KMS-11 (cell line): Measurements from ENCODE around the gene KRT1.

ENCODE experiments used
- H2AFZ ChIP-seq: fragments of 200-600 bp; sonication (generic); 2 replicates; pipeline ENCODE4 v1.6.1; 2016; ENCODE audit warnings: antibody characterized with exemption, mixed run types, low read depth
- H3K27ac ChIP-seq: fragments of 200-600 bp; sonication (generic); 2 replicates; pipeline ENCODE4 v1.6.1; 2016; ENCODE audit warnings: mild to moderate bottlenecking, mixed run types
- H3K27me3 ChIP-seq: fragments of 200-600 bp; sonication (generic); 2 replicates; pipeline ENCODE4 v1.6.1; 2017; ENCODE audit warnings: mild to moderate bottlenecking, low read depth, mixed run types, moderate library complexity; ENCODE audit not compliant: insufficient read depth
- H3K36me3 ChIP-seq: fragments of 200-600 bp; sonication (generic); 2 replicates; pipeline ENCODE4 v1.6.1; 2017; ENCODE audit warnings: mild to moderate bottlenecking, mixed run types; ENCODE audit not compliant: insufficient read depth
- H3K4me1 ChIP-seq: fragments of 200-600 bp; sonication (generic); 2 replicates; pipeline ENCODE4 v1.6.1; 2016; ENCODE audit warnings: mild to moderate bottlenecking, low read depth, mixed run types; ENCODE audit not compliant: poor library complexity, severe bottlenecking
- H3K4me2 ChIP-seq: fragments of 200-600 bp; sonication (generic); 2 replicates; pipeline ENCODE4 v1.7.0; 2016; ENCODE audit warnings: mild to moderate bottlenecking, mixed run types
- H3K4me3 ChIP-seq: fragments of 200-600 bp; sonication (generic); IDR thresholded peaks from 2 replicates; pipeline ENCODE4 v1.6.1; 2017; ENCODE audit warnings: low read depth, low read length, mixed read lengths; ENCODE audit not compliant: insufficient read depth
- H3K79me2 ChIP-seq: fragments of 200-600 bp; sonication (generic); 2 replicates; pipeline ENCODE4 v1.6.1; 2016; ENCODE audit warnings: low read depth, mixed run types; ENCODE audit not compliant: insufficient read depth
- H3K9ac ChIP-seq: fragments of 200-600 bp; sonication (generic); 2 replicates; pipeline ENCODE4 v1.6.1; 2016; ENCODE audit warnings: mild to moderate bottlenecking, mixed run types
- H4K20me1 ChIP-seq: fragments of 200-600 bp; sonication (generic); 2 replicates; pipeline ENCODE4 v1.6.1; 2016; ENCODE audit warnings: mild to moderate bottlenecking, mixed run types; ENCODE audit not compliant: insufficient read depth
- CTCF ChIP-seq: fragments of 200-600 bp; sonication (generic); conservative IDR thresholded peaks from 2 replicates; pipeline ENCODE4 v1.6.1; 2017; ENCODE audit warnings: low read depth, mild to moderate bottlenecking, antibody characterized with exemption, low read length, moderate library complexity, mixed read lengths

The KRT1 gene

GRCh38 chr12:52655251-52655650 lies 25.0 kb downstream of the KRT1 start:
- H3K27ac ChIP-seq, result no peak overlapping the region
- H3K9ac ChIP-seq, result no peak overlapping the region
- H4K20me1 ChIP-seq, result no peaks in the 10 kb centered on the region
- TF ChIP-seq CTCF, result no peak
- peaks cover 24% of the 10 kb centered on the region for H3K27me3 ChIP-seq
- H3K4me2 ChIP-seq, result no peak overlapping the region
- no peaks in the 10 kb centered on the region for H3K4me1 ChIP-seq
- H3K79me2 ChIP-seq, result no peaks in the 10 kb centered on the region
- no peak overlapping the region for H2AFZ ChIP-seq
- no peaks in the 10 kb centered on the region for H3K36me3 ChIP-seq
- no peak overlapping the region for H3K4me3 ChIP-seq

GRCh38 chr12:52651726-52652261 lies 28.4 kb downstream of the KRT1 start, which contains the start of gene KRT2:
KRT2 (minus strand) TSS chr12:52652211; CDS start chr12:52652142, 69 bp downstream.
- no peaks in the 10 kb centered on the region for H3K4me1 ChIP-seq
- no peak within 1 kb of the TSS for H2AFZ ChIP-seq
- no peaks in the 10 kb centered on the region for H3K36me3 ChIP-seq
- H3K27ac ChIP-seq, result no peak within 1 kb of the TSS
- H4K20me1 ChIP-seq, result no peaks in the 10 kb centered on the region
- H3K4me2 ChIP-seq, result no peak within 1 kb of the TSS
- no peak within 1 kb of the TSS for H3K4me3 ChIP-seq
- no peak for TF ChIP-seq CTCF
- no peaks in the 10 kb centered on the region for H3K79me2 ChIP-seq
- H3K27me3 ChIP-seq, result peaks cover 23% of the 10 kb centered on the region
- no peak within 1 kb of the TSS for H3K9ac ChIP-seq

GRCh38 chr12:52650520-52651081 lies 29.6 kb downstream of the KRT1 start:
- peaks cover 31% of the 10 kb centered on the region for H3K27me3 ChIP-seq
- H3K27ac ChIP-seq, result no peak overlapping the region
- no peak overlapping the region for H3K4me2 ChIP-seq
- no peak overlapping the region for H2AFZ ChIP-seq
- H3K9ac ChIP-seq, result no peak overlapping the region
- H3K4me1 ChIP-seq, result no peaks in the 10 kb centered on the region
- no peak overlapping the region for H3K4me3 ChIP-seq
- H3K79me2 ChIP-seq, result no peaks in the 10 kb centered on the region
- H3K36me3 ChIP-seq, result no peaks in the 10 kb centered on the region
- no peaks in the 10 kb centered on the region for H4K20me1 ChIP-seq
- no peak for TF ChIP-seq CTCF

GRCh38 chr12:52649066-52649465 lies 31.1 kb downstream of the KRT1 start:
- H3K27me3 ChIP-seq, result peaks cover 38% of the 10 kb centered on the region; the same call in 1 of the 2 replicates
- no peaks in the 10 kb centered on the region for H4K20me1 ChIP-seq
- H3K79me2 ChIP-seq, result no peaks in the 10 kb centered on the region
- H3K9ac ChIP-seq, result no peak overlapping the region
- no peak overlapping the region for H3K4me2 ChIP-seq
- no peak overlapping the region for H2AFZ ChIP-seq
- no peaks in the 10 kb centered on the region for H3K4me1 ChIP-seq
- no peak overlapping the region for H3K27ac ChIP-seq
- no peaks in the 10 kb centered on the region for H3K36me3 ChIP-seq
- no peak overlapping the region for H3K4me3 ChIP-seq
- no peak for TF ChIP-seq CTCF
